H1 (cell line): ENCODE data around the gene SHROOM3. TPM values are rescaled to one million over a fixed set of nuclear protein-coding genes. Genes with fewer than 3 reads are reported as not detected.

Experiments used
- CTCF ChIA-PET: fragments of 300-600 bp; sonication (Branson Sonifier 250); formaldehyde crosslinking; loops from one replicate; lab custom pipeline; 2021; ENCODE audit not compliant: partially characterized antibody; lab: Charles Lee
- POLR2A ChIA-PET: fragments of 300-600 bp; sonication (Branson Sonifier 250); formaldehyde crosslinking; loops from one replicate; lab custom pipeline; 2021; ENCODE audit warnings: inconsistent platforms; ENCODE audit not compliant: partially characterized antibody; lab: Charles Lee
- DNase-seq, 2 experiments: peaks; one replicate each; pipeline versions ENCODE4 v3.0.0 to v3.0.0-alpha.2; 2010 to 2022; ENCODE audit warnings: low spot score in 2 of 2, low read depth in 1 of 2, mixed read lengths in 1 of 2
- FAIRE-seq: peaks from 2 replicates; lab custom pipeline; 2011; peaks lifted over from hg19 to GRCh38; lab: Jason Lieb, UNC
- H2AFZ ChIP-seq: 2 replicates; pipeline ENCODE4 v1.8.1; 2012; ENCODE audit warnings: low read length, inconsistent platforms
- H2AK5ac ChIP-seq: 2 replicates; pipeline ENCODE4 v1.6.1; 2013; ENCODE audit warnings: low read depth, low read length
- H2BK120ac ChIP-seq: replicated peaks from 2 replicates; pipeline ENCODE3; 2013; ENCODE audit warnings: low read depth, low read length, inconsistent platforms
- H2BK12ac ChIP-seq: 2 replicates; pipeline ENCODE4 v1.6.1; 2013; ENCODE audit warnings: low read depth, low read length
- H2BK15ac ChIP-seq: 2 replicates; pipeline ENCODE4 v1.6.1; 2013; ENCODE audit warnings: low read length
- H2BK20ac ChIP-seq: 2 replicates; pipeline ENCODE4 v1.6.1; 2013; ENCODE audit warnings: low read length
- H2BK5ac ChIP-seq: 2 replicates; pipeline ENCODE4 v1.6.1; 2013; ENCODE audit warnings: low read depth, low read length
- H3K14ac ChIP-seq: 2 replicates; pipeline ENCODE4 v1.6.1; 2013; ENCODE audit warnings: inconsistent platforms; ENCODE audit not compliant: insufficient read length
- H3K18ac ChIP-seq: 2 replicates; pipeline ENCODE4 v1.6.1; 2013; ENCODE audit warnings: low read length; ENCODE audit errors: extremely low read depth
- H3K23ac ChIP-seq: 2 replicates; pipeline ENCODE4 v1.6.1; 2013; ENCODE audit warnings: inconsistent platforms; ENCODE audit not compliant: insufficient read length
- H3K23me2 ChIP-seq: 2 replicates; pipeline ENCODE4 v1.6.1; 2013; ENCODE audit warnings: low read depth, low read length
- H3K27ac ChIP-seq: 2 replicates; pipeline ENCODE4 v1.6.1; 2011; ENCODE audit warnings: low read depth, low read length, inconsistent platforms
- H3K27me3 ChIP-seq, 4 experiments: replicated peaks in 1 of 4; 1 replicate in 1 of 4; 2 replicates in 3 of 4; pipeline versions ENCODE4 v1.6.1 to v1.8.1; 2011 to 2013; ENCODE audit warnings: low read length in 3 of 4, mild to moderate bottlenecking in 3 of 4, inconsistent platforms in 2 of 4, mixed read lengths in 2 of 4, moderate library complexity in 1 of 4; ENCODE audit not compliant: control insufficient read depth in 3 of 4, insufficient read depth in 3 of 4; ENCODE audit errors: extremely low read depth in 1 of 4
- H3K36me3 ChIP-seq, 4 experiments: 2 replicates each; pipeline versions ENCODE4 v1.6.1 to v1.8.1; 2011 to 2013; ENCODE audit warnings: mild to moderate bottlenecking in 4 of 4, low read length in 3 of 4, moderate library complexity in 2 of 4, control low read depth in 1 of 4, inconsistent platforms in 1 of 4; ENCODE audit not compliant: insufficient read depth in 4 of 4, control insufficient read depth in 2 of 4
- H3K4ac ChIP-seq: replicated peaks from 2 replicates; pipeline ENCODE3; 2013; ENCODE audit warnings: low read length, low read depth, mixed read lengths, inconsistent platforms; ENCODE audit not compliant: insufficient read length
- H3K4me1 ChIP-seq, 4 experiments: replicated peaks in 1 of 4; 1 replicate in 1 of 4; 2 replicates in 3 of 4; pipeline versions ENCODE4 v1.6.1 to v1.8.1; 2011 to 2013; ENCODE audit warnings: low read length in 3 of 4, inconsistent platforms in 2 of 4, mixed read lengths in 1 of 4; ENCODE audit not compliant: insufficient read depth in 4 of 4, control insufficient read depth in 3 of 4
- H3K4me2 ChIP-seq, 2 experiments: 2 replicates each; pipeline versions ENCODE4 v1.6.1 to v1.8.1; 2011 to 2013; ENCODE audit warnings: low read depth in 2 of 2, low read length in 2 of 2, control low read depth in 1 of 2, inconsistent platforms in 1 of 2, mild to moderate bottlenecking in 1 of 2; ENCODE audit not compliant: insufficient read depth in 1 of 2
- H3K4me3 ChIP-seq, 4 experiments: fragments of 200-600, 300-600 bp in 1 of 4; sonication (generic), shearing (Covaris generic), sonication (Bioruptor Twin) in 1 of 4; 2 replicates each; pipeline versions ENCODE4 v1.5.1 to v1.8.1; 2011 to 2016; ENCODE audit warnings: low read length in 4 of 4, low read depth in 3 of 4, control low read depth in 2 of 4, inconsistent platforms in 2 of 4, mild to moderate bottlenecking in 2 of 4, mixed read lengths in 1 of 4, moderate library complexity in 1 of 4; ENCODE audit not compliant: insufficient read depth in 2 of 4; ENCODE audit errors: extremely low read depth in 1 of 4
- H3K56ac ChIP-seq: replicated peaks from 2 replicates; pipeline ENCODE3; 2013; ENCODE audit warnings: low read depth, mild to moderate bottlenecking, mixed read lengths, low read length, inconsistent platforms; ENCODE audit not compliant: insufficient read length
- H3K79me1 ChIP-seq: 2 replicates; pipeline ENCODE4 v1.6.1; 2013; ENCODE audit warnings: low read depth, low read length, control low read depth
- H3K79me2 ChIP-seq, 2 experiments: 2 replicates each; pipeline versions ENCODE4 v1.6.1 to v1.8.1; 2012 to 2013; ENCODE audit warnings: low read length in 2 of 2, mild to moderate bottlenecking in 2 of 2, inconsistent platforms in 1 of 2; ENCODE audit not compliant: insufficient read depth in 2 of 2, control insufficient read depth in 1 of 2
- H3K9ac ChIP-seq, 4 experiments: replicated peaks in 1 of 4; 1 replicate in 1 of 4; 2 replicates in 3 of 4; pipeline versions ENCODE4 v1.6.1 to v1.8.1; 2011 to 2013; ENCODE audit warnings: low read depth in 3 of 4, low read length in 3 of 4, control low read depth in 2 of 4, mild to moderate bottlenecking in 2 of 4, moderate library complexity in 2 of 4, inconsistent platforms in 1 of 4; ENCODE audit errors: extremely low read depth in 1 of 4
- H3K9me3 ChIP-seq, 2 experiments: 2 replicates each; pipeline versions ENCODE4 v1.6.1 to v1.8.1; 2012 to 2013; ENCODE audit warnings: mild to moderate bottlenecking in 2 of 2, moderate library complexity in 2 of 2, control low read depth in 1 of 2, inconsistent platforms in 1 of 2, low read depth in 1 of 2, low read length in 1 of 2, mixed read lengths in 1 of 2; ENCODE audit not compliant: insufficient read depth in 2 of 2
- H4K20me1 ChIP-seq, 2 experiments: replicated peaks in 1 of 2; 2 replicates each; pipeline versions ENCODE3 to v1.8.1; 2011 to 2013; ENCODE audit warnings: inconsistent platforms in 2 of 2, low read length in 2 of 2, mild to moderate bottlenecking in 1 of 2; ENCODE audit not compliant: insufficient read depth in 2 of 2, control insufficient read depth in 1 of 2
- H4K5ac ChIP-seq: 2 replicates; pipeline ENCODE4 v1.6.1; 2013; ENCODE audit warnings: low read length, low read depth, mixed read lengths, inconsistent platforms; ENCODE audit not compliant: insufficient read length
- H4K8ac ChIP-seq: 2 replicates; pipeline ENCODE4 v1.8.0; 2013; ENCODE audit warnings: mild to moderate bottlenecking, moderate library complexity, low read length, inconsistent platforms; ENCODE audit not compliant: insufficient read depth; ENCODE audit errors: extremely low read depth
- H4K91ac ChIP-seq: replicated peaks from 2 replicates; pipeline ENCODE3; 2013; ENCODE audit warnings: low read length, mixed read lengths, inconsistent platforms; ENCODE audit not compliant: insufficient read length
- BRCA1 ChIP-seq: IDR thresholded peaks from 2 replicates; pipeline ENCODE4 v1.6.1; 2012; ENCODE audit warnings: low read depth, low read length, improper control_type of control experiment
- CBX8 ChIP-seq: fragments of 300-800, 300-1000 bp; sonication (generic); IDR thresholded peaks from 2 replicates; pipeline ENCODE4 v1.7.1; 2016; ENCODE audit warnings: low read depth, low read length, borderline replicate concordance
- GTF2F1 ChIP-seq: IDR thresholded peaks from 2 replicates; pipeline ENCODE4 v1.6.1; 2012; ENCODE audit warnings: low read depth, low read length, improper control_type of control experiment, borderline replicate concordance
- KDM1A ChIP-seq: fragments of 200-600, 300-600 bp; sonication (generic); IDR thresholded peaks from 2 replicates; pipeline ENCODE4 v1.7.1; 2016; ENCODE audit warnings: mild to moderate bottlenecking, low read length, borderline replicate concordance
- KDM4A ChIP-seq: IDR thresholded peaks from one replicate; pipeline ENCODE4 v1.7.1; 2012; ENCODE audit warnings: low read depth, mild to moderate bottlenecking, moderate library complexity, low read length, inconsistent platforms; ENCODE audit not compliant: severe bottlenecking
- MAFK ChIP-seq: IDR thresholded peaks from 2 replicates; pipeline ENCODE4 v1.6.1; 2012; ENCODE audit warnings: low read depth, mild to moderate bottlenecking, improper control_type of control experiment, low read length
- RNF2 ChIP-seq: fragments of 200-900, 300-1000 bp; sonication (generic); IDR thresholded peaks from 2 replicates; pipeline ENCODE4 v1.7.1; 2016; ENCODE audit warnings: borderline replicate concordance, low read depth, mild to moderate bottlenecking, antibody characterized with exemption, low read length; ENCODE audit not compliant: poor library complexity, severe bottlenecking; ENCODE audit errors: missing control alignments
- SIX5 ChIP-seq: IDR thresholded peaks from 2 replicates; pipeline ENCODE4 v1.6.1; 2011; ENCODE audit warnings: mild to moderate bottlenecking, low read depth, low read length
- SP2 ChIP-seq: IDR thresholded peaks from 2 replicates; pipeline ENCODE4 v1.6.1; 2012; ENCODE audit warnings: mild to moderate bottlenecking, low read length, inconsistent platforms
- SRF ChIP-seq: IDR thresholded peaks from 2 replicates; pipeline ENCODE4 v1.6.1; 2011; ENCODE audit warnings: mild to moderate bottlenecking, low read depth, low read length, moderate library complexity
- TBP ChIP-seq: IDR thresholded peaks from 2 replicates; pipeline ENCODE4 v1.6.1; 2011; ENCODE audit warnings: low read depth, low read length, improper control_type of control experiment
- TEAD4 ChIP-seq: IDR thresholded peaks from 2 replicates; pipeline ENCODE4 v1.6.1; 2012; ENCODE audit warnings: low read depth, low read length, inconsistent platforms, mixed read lengths
- WGBS, 2 experiments: shearing (Covaris generic) in 1 of 2; methylation state at CpG; one replicate each; pipeline versions ENCODE4 v1.1.6 to v1.1.7; 2013 to 2015; ENCODE audit warnings: low lambda C conversion rate in 2 of 2, mixed read lengths in 2 of 2, inconsistent platforms in 1 of 2, low coverage in 1 of 2, missing lambda C conversion rate in 1 of 2; ENCODE audit not compliant: insufficient replicate concordance in 2 of 2, insufficient coverage in 1 of 2, insufficient read length in 1 of 2; ENCODE audit errors: extremely low coverage in 1 of 2, missing lambda C conversion rate in 1 of 2; 5-methylcytosine and 5-hydroxymethylcytosine counted together
- polyA plus RNA-seq, 7 experiments: library from polyadenylated mRNA; depleted of rRNA in 3 of 7; stranded (reverse) in 5 of 7; unstranded in 2 of 7; fragments of >200 nt in 5 of 7; fragments of 200-250 nt in 2 of 7; gene quantifications; 1 replicate in 5 of 7; 2 replicates in 1 of 7; 4 replicates in 1 of 7; pipeline versions ENCODE4 v1.2.1 to v1.2.3, GENCODE V29; 2011 to 2013; ENCODE audit warnings: missing spikeins in 2 of 7, mixed read lengths in 2 of 7
- total RNA-seq: library from RNA; stranded (reverse); fragmentation: NEBNext Ultra II Directional; extraction: Animal tissue kit (Norgen Biotek cat#: 25700); gene quantifications from 2 replicates; pipeline ENCODE4 v1.2.1, GENCODE V29; 2021

The SHROOM3 gene
- total and polyA plus RNA-seq, 2 of the 8 experiments (the other 6 are each of a cell fraction or from before 2014, with no cell fraction given) = 15.8 to 34.0 TPM

- no peaks in the 10 kb centered on the region for H4K20me1 ChIP-seq
- DNase-seq (no peak), FAIRE-seq (no peak)
- no peak overlapping the region for H2AK5ac ChIP-seq
- H3K27ac ChIP-seq = no peak overlapping the region
- H2BK12ac ChIP-seq = no peak overlapping the region
- H3K23me2 ChIP-seq = no peaks in the 10 kb centered on the region
- ChIA-PET POLR2A (interaction anchor here (1.2 kb wide), 1 partner anchor 327 kb away, joined by 3 read pairs; the partner anchor contains the start of gene SHROOM3), CTCF (interaction anchor here (0.6 to 0.8 kb wide), 3 partner anchors 12 to 278 kb away, joined by 3 read pairs; no protein-coding TSS in a partner anchor)
- H3K4me2 ChIP-seq = no peak overlapping the region
- no peak overlapping the region for H2BK120ac ChIP-seq
- H3K18ac ChIP-seq = no peak overlapping the region
- H3K4me1 ChIP-seq = no peaks in the 10 kb centered on the region
- no peaks in the 10 kb centered on the region for H3K79me2 ChIP-seq
- H3K56ac ChIP-seq = no peak overlapping the region
- no peaks in the 10 kb centered on the region for H3K9me3 ChIP-seq
- H3K79me1 ChIP-seq = no peaks in the 10 kb centered on the region; the same call in 1 of the 2 replicates
- no peak overlapping the region for H3K4ac ChIP-seq
- H3K14ac ChIP-seq = no peak overlapping the region
- no peak overlapping the region for H2BK15ac ChIP-seq
- H2AFZ ChIP-seq = no peak overlapping the region
- H2BK5ac ChIP-seq = no peak overlapping the region
- no peak overlapping the region for H3K4me3 ChIP-seq
- H4K91ac ChIP-seq = no peak overlapping the region
- no peaks in the 10 kb centered on the region; a peak in 1 of 7 replicates for H3K27me3 ChIP-seq
- H3K23ac ChIP-seq = no peak overlapping the region
- no peak overlapping the region for H4K5ac ChIP-seq
- H3K9ac ChIP-seq = no peak overlapping the region
- H4K8ac ChIP-seq = no peak overlapping the region
- peaks cover 16 to 41% (median 30%) of the 10 kb centered on the region in 4 experiments; a peak in 7 of 8 replicates for H3K36me3 ChIP-seq
- no peak overlapping the region for H2BK20ac ChIP-seq
- WGBS, 2 experiments = 91% methylated on average over 4 of the region's 4 CpGs; no CpG with 5 or more reads in 1 of the 2 experiments
- TF ChIP-seq GTF2F1 (no peak), CBX8 (no peak), SRF (no peak), MAFK (no peak), SP2 (no peak), KDM1A (no peak), SIX5 (no peak), TEAD4 (no peak), RNF2 (no peak), TBP (no peak), KDM4A (no peak), BRCA1 (no peak)
These were observed 327.4 kb downstream of the SHROOM3 start for GRCh38 chr4:76762137-76763130.
